GM18520 (cell line): ENCODE measurements around the gene DNTTIP2.
"Not testable (repeated sequence)": the region's sequence is repeated elsewhere in the genome, so short reads cannot be mapped to it uniquely, and the experiment has no call there.

Source experiments
- ATAC-seq: cut with Tn5 transposase; IDR thresholded peaks from one replicate; pipeline ENCODE4 v1.9.1; 2021; ENCODE audit not compliant: unreplicated experiment

Gene DNTTIP2, protein sequence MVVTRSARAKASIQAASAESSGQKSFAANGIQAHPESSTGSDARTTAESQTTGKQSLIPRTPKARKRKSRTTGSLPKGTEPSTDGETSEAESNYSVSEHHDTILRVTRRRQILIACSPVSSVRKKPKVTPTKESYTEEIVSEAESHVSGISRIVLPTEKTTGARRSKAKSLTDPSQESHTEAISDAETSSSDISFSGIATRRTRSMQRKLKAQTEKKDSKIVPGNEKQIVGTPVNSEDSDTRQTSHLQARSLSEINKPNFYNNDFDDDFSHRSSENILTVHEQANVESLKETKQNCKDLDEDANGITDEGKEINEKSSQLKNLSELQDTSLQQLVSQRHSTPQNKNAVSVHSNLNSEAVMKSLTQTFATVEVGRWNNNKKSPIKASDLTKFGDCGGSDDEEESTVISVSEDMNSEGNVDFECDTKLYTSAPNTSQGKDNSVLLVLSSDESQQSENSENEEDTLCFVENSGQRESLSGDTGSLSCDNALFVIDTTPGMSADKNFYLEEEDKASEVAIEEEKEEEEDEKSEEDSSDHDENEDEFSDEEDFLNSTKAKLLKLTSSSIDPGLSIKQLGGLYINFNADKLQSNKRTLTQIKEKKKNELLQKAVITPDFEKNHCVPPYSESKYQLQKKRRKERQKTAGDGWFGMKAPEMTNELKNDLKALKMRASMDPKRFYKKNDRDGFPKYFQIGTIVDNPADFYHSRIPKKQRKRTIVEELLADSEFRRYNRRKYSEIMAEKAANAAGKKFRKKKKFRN

DNA sequence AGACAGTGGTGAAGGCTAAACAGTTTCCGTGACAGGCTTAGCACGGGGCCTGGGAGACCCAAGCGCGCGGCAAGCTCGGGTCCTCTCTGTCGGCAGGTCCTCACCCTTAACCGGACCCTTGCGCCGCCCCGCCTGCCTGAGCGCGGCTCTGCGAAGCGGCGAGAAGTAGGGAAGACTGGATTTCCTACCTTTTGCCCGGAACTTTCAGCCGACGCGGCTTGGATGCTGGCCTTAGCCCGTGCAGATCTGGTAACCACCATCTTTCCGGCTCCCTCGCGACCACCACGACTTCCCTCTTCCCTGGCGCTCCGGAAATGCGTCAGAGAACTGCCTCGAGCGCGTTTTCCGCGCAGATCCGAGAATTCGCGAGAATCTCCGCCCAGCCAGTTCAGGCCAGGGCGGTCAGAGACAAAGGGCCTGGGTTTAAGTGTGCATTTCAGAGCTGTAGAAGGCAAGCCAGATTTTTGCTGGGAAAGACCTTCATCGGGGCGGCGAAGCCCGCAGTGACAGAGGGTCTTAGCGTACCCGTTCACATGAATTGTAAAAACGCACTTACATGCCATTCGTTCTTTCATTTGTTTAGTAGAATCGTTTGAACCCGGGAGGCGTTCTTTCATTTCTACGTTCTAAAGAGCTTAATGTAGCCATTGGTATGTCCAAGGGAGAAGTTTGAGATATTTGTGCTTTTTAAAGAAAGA is at the start of gene DNTTIP2:
Gene DNTTIP2 (minus strand): TSS at position 318 of the 698 bp plus-strand sequence. CDS start 58 bp downstream, at position 260.
- ATAC-seq, result peak; percentile 84

DNA sequence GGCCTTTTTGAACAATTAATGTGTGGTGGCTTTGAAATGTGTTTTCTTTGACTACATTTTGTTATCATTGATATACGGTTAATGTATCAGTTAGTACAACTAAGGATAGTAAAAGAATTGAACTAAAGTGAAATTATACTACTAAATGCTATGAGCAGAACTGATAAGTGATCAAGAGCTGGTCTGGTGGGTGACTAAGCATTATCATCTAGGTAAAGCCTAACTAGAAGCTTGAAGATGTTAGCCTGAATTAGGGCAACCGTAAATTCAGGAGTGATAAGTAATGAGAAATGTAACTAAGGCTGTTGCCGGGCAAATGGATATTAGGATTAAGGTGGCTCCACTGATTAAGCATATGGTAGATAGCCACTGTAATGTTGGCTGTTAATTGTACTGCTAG is 46.2 kb upstream of the DNTTIP2 start:
- no peak for ATAC-seq

DNA sequence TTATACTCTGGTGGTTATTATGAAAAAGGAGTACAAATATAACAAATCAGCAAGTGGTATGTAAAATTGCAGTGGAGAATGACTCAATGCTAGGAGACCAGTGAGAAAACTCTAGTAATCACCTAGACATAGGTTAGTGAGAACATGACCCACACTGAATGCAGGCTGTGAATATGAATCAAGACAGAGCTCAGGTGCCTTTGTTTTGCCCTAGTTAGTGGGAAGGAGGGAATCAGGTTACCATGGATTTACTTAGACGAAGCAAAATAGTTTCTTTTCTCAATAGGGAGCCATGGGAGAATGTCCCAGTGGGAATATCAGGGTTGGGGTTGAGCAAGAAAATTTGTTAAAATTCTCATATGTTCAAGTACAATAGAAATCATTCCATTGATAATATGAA is 40.8 kb upstream of the DNTTIP2 start:
- ATAC-seq, result no peak

DNA sequence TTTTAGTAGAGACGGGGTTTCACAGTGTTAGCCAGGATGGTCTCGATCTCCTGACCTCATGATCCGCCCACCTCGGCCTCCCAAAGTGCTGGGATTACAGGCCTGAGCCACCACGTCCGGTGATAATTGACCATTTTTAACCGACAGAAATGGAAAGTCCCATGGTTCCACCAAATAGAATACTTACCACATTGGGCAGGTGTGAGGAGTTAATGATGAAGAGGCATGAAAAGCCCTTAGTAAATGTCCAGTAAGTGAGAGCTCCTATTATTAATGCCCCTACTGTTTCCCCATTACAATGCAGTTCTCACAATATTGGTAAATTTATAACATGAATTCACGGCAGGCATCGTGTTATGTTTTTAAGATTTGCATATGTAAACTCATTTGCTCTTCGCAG is 38.3 kb upstream of the DNTTIP2 start:
- no peak for ATAC-seq

DNA sequence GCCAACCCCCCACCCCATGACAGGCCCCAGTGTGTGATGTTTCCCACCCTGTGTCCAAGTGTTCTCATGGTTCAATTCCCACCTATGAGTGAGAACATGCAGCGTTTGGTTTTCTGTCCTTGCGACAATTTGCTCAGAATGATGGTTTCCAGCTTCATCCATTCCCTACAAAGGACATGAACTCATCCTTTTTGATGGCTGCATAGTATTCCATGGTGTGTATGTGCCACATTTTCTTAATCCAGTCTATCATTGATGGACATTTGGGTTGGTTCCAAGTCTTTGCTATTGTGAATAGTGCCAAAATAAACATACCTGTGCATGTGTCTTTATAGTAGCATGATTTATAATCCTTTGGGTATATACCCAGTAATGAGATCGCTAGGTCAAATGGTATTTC is 31.9 kb upstream of the DNTTIP2 start:
- not testable (repeated sequence) for ATAC-seq

DNA sequence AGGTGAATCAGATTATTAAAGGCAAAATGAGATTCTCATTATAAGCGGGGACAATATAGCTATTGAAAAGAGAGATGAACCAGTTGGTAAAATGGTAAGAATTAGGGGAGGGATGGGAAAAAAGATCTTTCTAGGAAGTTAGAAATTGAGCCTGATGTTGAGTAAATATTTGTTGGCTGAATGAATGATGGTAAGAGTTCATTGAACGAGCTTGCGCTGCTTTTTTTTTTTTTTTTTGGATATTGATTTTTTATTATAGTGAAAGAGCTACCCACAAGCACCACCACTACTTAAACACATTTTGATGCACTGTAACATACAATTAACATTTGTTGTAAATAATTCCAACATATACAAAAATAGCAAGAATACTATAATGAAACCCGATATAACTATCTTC is 31.3 kb upstream of the DNTTIP2 start:
- ATAC-seq, result no peak

DNA sequence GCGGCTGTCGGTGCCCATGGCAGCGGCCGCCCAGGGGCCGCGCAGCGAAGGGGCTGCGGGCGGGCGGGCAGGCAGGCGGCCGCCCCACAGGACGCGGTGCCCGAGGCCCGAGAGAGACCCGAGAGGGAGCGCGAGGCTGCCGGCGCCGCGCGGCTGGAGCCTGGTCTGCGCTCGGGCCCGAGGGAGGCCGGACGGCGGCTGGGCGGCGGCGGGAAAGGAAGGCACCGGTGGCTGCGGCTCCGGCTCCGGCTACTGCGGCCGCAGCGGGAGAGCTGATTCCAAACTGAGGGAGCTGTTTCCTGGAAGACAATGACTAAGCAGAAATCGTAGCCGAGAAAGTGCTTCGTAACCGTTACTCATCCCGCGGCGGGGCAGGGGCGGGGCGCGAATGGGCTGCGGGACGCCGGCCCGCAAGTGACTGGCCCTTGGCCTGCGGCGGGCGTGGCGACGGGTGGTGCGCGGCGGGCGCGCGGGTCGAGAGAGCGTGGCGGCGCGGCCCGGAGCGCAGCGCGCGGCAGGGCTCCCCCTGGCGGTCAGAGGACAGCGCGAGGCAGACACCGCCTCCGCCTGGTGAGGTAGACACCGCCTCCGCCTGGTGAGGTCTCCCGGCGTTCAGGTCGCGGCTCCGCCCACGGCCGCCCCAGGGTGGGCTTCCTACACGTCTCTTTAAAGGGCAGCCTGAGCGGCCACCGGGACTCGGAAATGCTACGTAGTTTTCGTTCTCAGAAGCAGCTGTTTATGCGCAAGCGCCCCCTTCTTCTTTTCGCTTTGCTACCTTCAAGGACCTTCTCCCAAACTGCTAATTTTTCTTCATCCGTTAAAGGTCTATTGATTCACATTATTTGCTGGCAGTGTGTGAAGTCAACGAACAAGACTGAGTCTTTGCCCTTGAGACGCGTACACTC is 30.4 kb upstream of the DNTTIP2 start, which contains the start of gene GCLM:
Gene GCLM (minus strand): TSS at position 285 of the 905 bp plus-strand sequence. CDS start 267 bp downstream, at position 18.
- ATAC-seq, result peak; percentile 96

DNA sequence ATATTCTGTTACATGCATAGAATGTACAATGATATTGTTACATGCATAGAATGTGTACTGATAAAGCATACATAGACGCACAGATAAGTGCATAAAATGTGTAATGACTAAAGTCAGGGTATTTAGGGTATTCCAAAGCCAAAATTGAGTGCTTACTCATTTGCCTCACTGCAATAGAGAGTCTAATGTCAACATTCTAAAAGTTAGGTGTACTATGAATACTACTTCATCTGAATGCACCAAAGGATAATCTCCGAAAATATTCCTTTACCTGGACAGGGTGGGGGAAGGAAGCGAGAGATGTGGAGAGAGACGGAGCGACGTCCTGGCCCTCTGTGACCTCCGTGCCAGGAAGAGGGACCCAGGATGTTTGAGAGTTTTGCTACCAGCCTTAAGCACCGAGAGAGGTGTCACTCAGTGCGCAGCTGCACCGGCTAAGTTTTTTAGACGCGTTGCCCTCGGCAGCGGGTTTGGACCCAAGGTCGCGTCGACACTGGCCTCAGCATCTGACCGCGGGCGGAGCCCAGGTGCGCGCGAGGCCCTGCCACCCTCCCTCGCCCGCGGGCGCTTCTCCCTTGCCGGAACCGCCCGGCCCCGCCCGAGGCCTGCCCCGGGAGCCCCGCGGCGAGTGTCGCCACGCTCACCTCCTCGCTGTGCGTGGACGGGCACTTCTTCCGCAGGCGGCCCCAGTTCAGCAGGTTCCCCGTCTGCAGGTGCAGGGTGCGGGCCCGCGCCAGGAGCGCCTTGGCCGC is 29.6 kb upstream of the DNTTIP2 start:
- ATAC-seq, result peak; percentile 29

DNA sequence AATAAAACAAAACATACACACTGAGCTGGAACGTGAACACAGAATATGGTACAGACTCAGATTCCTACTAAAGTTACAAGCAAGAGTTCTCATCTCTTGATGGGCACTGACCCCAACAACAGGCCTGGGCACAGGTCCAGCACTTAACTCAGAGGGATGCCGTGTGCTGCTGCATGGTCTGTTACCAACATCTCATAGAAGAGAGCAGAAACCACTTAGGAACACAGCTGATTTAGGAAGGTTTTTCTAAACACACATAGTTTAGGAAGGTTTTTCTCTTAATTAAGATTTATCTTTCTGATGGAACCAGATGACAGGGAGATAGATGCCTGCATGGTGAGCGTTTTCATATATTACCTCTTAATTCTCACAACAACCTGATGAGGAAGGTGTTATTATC is 28.7 kb upstream of the DNTTIP2 start:
- ATAC-seq, result no peak

DNA sequence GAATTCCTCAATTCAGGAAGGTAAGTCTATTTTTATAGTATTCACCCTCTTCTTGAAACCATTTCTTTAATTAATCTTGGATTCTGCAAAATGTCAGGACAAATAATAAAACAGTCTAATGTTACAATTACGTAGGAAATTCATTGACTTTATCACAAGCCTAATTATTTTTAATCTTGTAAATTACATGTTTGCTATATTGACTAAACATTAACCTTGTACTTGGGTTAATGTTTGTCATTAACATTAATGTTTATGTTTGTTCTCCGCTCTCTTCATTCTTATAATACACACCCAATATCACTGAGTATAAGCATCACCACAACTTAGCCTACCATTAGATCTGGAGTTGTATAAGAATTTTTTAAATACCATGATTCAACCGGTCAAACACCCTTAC is 27.5 kb upstream of the DNTTIP2 start:
- ATAC-seq, result no peak

DNA sequence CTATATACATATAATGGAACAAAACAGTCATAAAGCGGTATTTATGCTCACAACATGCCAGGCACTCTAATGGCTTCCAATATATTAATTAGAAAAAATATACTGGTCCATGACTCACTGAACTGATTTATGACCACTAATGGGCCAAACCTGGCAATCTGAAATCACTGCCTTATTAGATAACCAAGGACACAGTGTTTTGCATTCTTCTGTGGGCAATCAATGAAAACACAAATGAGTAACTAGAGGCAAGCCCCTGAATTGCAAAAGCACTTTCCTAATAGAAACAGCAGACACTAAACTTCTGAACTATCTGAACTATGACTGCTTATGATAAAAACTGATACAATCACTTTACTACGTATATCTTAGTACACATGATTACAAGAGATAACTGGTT is 26.7 kb upstream of the DNTTIP2 start:
- no peak for ATAC-seq

DNA sequence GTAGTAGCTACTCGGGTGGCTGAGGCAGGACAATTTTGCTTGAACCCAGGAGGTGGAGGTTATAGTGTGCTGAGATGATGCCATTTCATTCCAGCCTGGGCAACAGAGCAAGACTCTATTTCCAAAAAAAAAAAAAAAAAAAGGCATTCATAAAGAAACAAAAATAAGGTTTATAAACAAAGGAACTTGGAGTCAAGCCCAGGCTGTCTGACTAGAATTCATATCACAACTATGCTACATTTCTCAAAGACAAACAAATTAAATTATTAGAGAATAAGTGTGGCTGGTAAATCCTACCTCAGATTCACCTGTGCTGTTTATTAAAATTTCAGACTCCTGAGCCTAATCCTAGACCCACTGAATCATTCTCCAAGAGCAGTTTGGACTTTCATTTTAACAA is 26.0 kb upstream of the DNTTIP2 start:
- ATAC-seq, result no peak

DNA sequence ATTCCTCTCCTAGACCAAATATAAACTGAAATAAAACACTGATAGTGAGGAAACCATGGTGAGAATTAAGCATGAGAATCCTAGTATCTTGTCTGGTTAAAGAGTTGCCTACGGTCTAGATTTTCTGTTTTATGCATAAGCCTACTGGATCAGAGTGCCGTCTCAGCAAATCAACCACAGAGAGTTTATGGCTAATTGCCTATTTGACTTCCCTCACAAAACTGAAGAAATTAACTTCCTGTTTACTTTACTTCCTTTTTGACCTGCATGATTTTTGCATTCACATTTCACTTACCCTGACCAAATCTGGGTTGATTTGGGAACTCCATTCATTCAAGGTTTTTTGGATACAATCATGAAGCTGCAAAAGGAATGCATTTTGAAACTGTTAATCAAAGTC is 25.2 kb upstream of the DNTTIP2 start:
- no peak for ATAC-seq

DNA sequence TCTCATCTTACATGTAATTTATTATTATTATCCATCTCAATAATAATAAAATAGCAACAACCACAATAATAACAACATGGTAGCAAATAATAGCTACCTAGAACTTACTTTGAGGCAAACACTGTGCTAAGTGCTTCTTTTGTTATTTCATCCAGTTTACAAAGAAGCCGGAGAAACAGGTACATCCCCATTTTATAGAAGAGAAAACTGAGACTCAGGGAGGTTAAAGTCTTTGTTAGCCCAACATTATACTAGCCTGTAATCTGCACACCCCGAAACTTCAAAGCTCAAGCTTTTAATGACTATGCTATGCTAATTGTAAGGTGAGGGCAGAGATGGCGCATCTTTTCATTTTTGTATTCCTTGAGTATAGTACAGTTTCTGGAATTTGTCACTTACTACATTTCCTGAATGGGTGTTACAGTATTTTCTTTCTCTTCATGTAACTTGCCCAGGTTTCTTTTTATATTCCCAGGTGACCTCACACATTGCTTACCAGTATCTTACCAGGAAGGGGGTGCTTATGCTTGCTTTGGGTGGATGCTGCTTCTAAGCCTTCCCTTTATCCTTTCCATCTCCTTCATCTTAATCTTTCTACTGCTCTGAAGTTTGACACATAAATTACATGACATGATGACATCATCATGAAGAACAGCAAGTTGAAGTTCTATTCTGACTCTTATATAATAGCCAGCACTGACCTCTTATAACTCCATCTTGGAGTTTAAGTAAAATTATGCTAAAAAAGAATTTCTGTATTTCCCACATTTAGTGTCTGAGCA is 21.9 kb upstream of the DNTTIP2 start:
- ATAC-seq, result no peak

DNA sequence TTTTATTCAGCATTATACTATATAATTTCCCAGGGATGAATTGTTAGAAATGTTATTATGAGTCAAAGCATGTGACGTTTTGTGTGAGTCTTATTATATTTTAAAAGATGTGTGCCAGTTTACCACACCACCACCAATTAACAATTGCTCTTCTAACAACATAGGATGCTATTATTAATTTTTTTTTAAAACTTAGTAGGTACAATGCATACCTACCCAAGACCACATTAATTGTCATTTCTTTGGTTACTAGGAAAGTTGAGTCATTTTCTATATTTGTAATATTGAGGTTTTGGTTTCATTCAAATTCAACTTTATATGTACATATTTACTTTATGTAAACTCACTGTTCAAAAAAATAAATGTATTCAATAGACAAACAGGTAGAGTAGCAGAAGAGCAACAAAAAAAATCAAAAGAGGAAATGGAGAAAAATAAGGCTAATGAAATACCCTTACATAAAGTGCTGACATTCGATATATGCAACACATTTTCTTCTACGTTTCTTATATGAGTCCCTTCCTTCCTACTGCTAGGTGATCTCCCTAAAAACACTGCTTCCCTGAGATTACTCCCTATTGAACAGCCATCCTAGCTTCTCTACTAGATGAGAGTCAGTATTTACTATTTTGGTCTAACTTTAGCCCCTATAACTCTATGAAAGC is 20.7 kb upstream of the DNTTIP2 start:
- no peak for ATAC-seq

DNA sequence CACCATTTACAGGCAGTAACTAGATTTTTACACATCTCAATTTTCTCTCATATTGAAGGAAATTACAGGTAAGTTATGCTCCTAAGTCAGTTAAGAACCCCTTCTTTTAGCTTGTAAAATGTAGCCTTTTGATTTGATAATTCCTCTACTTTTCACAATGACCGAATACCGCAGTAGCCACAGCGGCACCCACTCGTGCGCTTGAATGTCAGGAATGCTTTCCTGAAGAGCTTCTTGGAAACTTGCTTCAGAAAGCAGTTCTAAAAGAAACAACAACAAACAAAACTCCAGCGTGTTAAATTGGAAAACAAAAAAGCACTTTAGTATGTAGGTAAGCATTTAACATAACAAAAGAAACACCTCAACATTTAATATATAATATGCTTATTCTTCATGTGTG is 9.9 kb upstream of the DNTTIP2 start:
- no peak for ATAC-seq

DNA sequence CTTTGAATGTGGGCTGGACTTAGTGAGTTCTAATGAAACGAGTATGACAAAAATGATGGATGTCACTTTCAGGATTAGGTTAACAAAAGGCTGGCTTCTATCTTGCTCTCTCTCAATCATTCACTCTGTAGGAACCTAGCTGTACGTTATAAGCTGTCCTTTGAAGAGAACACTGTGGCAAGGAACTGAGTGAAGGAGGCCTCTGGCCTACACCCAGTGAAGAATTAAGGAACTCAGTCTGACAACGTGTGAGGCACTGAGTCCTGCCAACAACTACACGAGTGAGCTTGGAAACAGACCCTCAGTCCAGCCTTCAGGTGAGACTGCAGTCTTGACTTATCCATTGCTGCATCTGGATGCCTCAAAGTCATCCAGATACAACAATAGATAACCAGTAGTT is 3.3 kb upstream of the DNTTIP2 start:
- ATAC-seq, result no peak

DNA sequence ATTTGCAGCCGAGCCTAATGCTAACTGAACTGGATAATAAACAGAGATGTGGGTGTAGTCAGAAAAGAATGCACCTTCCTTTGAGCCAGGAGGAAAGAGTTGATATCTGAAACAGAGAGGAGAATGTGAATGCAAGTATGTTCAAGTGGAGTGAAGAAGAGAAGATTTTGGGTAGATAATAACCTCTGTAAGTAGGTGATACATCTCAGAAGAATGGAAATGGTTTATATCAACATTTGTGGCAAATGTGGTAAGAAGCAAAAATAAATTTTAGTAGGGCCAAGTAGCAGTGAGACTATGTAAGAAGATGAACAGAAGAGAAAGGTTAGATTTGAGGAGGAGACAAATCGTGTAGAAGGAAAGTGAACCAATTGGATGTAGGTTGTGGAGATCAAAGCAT is 1.7 kb upstream of the DNTTIP2 start:
- ATAC-seq, result no peak

DNA sequence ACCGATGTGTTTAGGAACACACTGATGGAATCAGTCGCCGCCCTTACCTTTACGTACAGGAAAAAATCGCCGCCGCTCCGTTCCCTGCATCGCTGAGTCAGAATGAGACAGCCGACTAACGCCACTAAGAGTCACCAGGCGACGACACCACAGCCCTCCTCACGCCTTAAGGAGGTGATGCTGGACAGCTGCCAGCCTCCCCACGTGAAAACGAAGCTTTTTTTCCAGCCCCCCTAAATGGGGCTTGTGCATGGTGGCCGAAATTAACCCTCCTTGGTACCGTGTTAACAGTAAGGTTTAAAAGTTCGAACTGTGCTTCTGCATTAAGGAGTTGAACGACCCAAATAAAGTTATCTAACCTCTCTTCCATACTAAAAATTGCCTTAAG is 511 bp downstream of the DNTTIP2 start:
- ATAC-seq, result peak; percentile 54
